Right ventricle myocardium inferior (tissue), 1 donor: ENCODE data around the gene ADI1. TPM values are rescaled to one million over a fixed set of nuclear protein-coding genes. Genes with fewer than 3 reads are reported as not detected.
A peak's percentile ranks its signal among the peaks of the same experiment; 100 is the strongest.
"Not testable (repeated sequence)": the region's sequence is repeated elsewhere in the genome, so short reads cannot be mapped to it uniquely, and the experiment has no call there.

Source experiments
- ATAC-seq: fragments of 200-7000 bp; cut with Tn5 transposase; one replicate; pipeline ENCODE4 v1.9.1; 2020; ENCODE audit warnings: mild to moderate bottlenecking, moderate library complexity
- DNase-seq: peaks from one replicate; pipeline ENCODE4 v3.0.0; 2021; ENCODE audit errors: missing footprints
- intact Hi-C: fragments of 100-400 bp; cut with DNase I; formaldehyde crosslinking; loops from one replicate; pipeline ENCODE4 v1.11.0; 2022
- total RNA-seq: library from RNA; stranded (reverse); fragmentation: NEBNext Ultra II Directional; extraction: Animal tissue kit (Norgen Biotek cat#: 25700); gene quantifications from one replicate; pipeline ENCODE4 v1.2.1, GENCODE V29; 2021
- donor health status: DM: no; HTN: yes; CAD: no; lungs with severe emphysema.

ADI1 gene
- total RNA-seq, 1 donor from 2014 or later: 160 TPM

GRCh38 chr2:3503483-3503882, 15.8 kb downstream of the ADI1 start:
- no peak for ATAC-seq
- no peak for DNase-seq
- intact Hi-C loops: no loop called here

- intact Hi-C loops: no loop called here
- no peak for ATAC-seq
- no peak for DNase-seq
Observed at GRCh38 chr2:3503046-3503445, 16.3 kb downstream of the ADI1 start.

GRCh38 chr2:3500326-3500899, 18.9 kb downstream of the ADI1 start:
- ATAC-seq: no peak
- DNase-seq: no peak
- intact Hi-C loops: no loop called here

GRCh38 chr2:3498783-3499394, 20.4 kb downstream of the ADI1 start:
- intact Hi-C loops: no loop called here
- peak; percentile 25 for DNase-seq
- no peak for ATAC-seq

GRCh38 chr2:3496708-3497080, 22.6 kb downstream of the ADI1 start:
- intact Hi-C loops, DNase-seq: not testable (repeated sequence)

GRCh38 chr2:3494984-3495666, 24.2 kb downstream of the ADI1 start:
- intact Hi-C loops: no loop called here
- DNase-seq: no peak
- no peak for ATAC-seq

More at GRCh38 chr2:3496708-3497080, 22.6 kb downstream of the ADI1 start:
- ATAC-seq: not testable (repeated sequence)

- intact Hi-C loops: no loop called here
- peak; percentile 79 for ATAC-seq
- DNase-seq: no peak
Observed at GRCh38 chr2:3493615-3494007, 25.7 kb downstream of the ADI1 start.

- DNase-seq: no peak
- intact Hi-C loops: no loop called here
Observed at GRCh38 chr2:3492951-3493614, 26.2 kb downstream of the ADI1 start.

GRCh38 chr2:3492475-3492787, 26.9 kb downstream of the ADI1 start:
- intact Hi-C loops, DNase-seq: not testable (repeated sequence)

More at GRCh38 chr2:3492951-3493614, 26.2 kb downstream of the ADI1 start:
- no peak for ATAC-seq

GRCh38 chr2:3491716-3492474, 27.4 kb downstream of the ADI1 start:
- intact Hi-C loops: no loop called here
- DNase-seq (no peak), ATAC-seq (no peak)

More at GRCh38 chr2:3492475-3492787, 26.9 kb downstream of the ADI1 start:
- not testable (repeated sequence) for ATAC-seq

- intact Hi-C loops: no loop called here
- DNase-seq: no peak
- no peak for ATAC-seq
Observed at GRCh38 chr2:3491306-3491705, 28.0 kb downstream of the ADI1 start.

- intact Hi-C loops: no loop called here
- DNase-seq (no peak), ATAC-seq (peak; percentile 18)
Observed at GRCh38 chr2:3490191-3491170, 28.9 kb downstream of the ADI1 start.

- intact Hi-C loops: no loop called here
- no peak for ATAC-seq
- DNase-seq: no peak
Observed at GRCh38 chr2:3489764-3490115, 29.6 kb downstream of the ADI1 start.

GRCh38 chr2:3488855-3489763, 30.2 kb downstream of the ADI1 start:
- intact Hi-C loops: no loop called here
- no peak for ATAC-seq
- DNase-seq: no peak

- intact Hi-C loops: no loop called here
- DNase-seq (no peak), ATAC-seq (no peak)
Observed at GRCh38 chr2:3488061-3488531, 31.2 kb downstream of the ADI1 start.

GRCh38 chr2:3487432-3487831, 31.9 kb downstream of the ADI1 start:
- intact Hi-C loops: no loop called here
- ATAC-seq (no peak), DNase-seq (peak; percentile 61)

- ATAC-seq (no peak), DNase-seq (no peak)
Observed at GRCh38 chr2:3487028-3487425, 32.3 kb downstream of the ADI1 start.

More at GRCh38 chr2:3487028-3487425, 32.3 kb downstream of the ADI1 start:
- intact Hi-C loops: no loop called here
